Ovary (tissue), 9 donors: ENCODE data around the gene NSFL1C. TPM values are rescaled to one million over a fixed set of nuclear protein-coding genes. Genes with fewer than 3 reads are reported as not detected.

Source experiments
- DNase-seq, 5 donors: peaks; one replicate each; pipeline ENCODE4 v3.0.0-alpha.2; 2019 to 2020
- H3K27ac ChIP-seq, 2 donors: fragments of 200-600 bp; one replicate each; pipeline versions ENCODE4 v1.5.1 to v1.8.0; 2019 to 2022
- H3K27me3 ChIP-seq: fragments of 200-600 bp; one replicate; pipeline ENCODE4 v1.8.0; 2022
- H3K36me3 ChIP-seq: fragments of 200-600 bp; sonication (generic); one replicate; pipeline ENCODE4 v1.5.1; 2019
- H3K4me1 ChIP-seq: one replicate; pipeline ENCODE4 v1.8.1; 2013; ENCODE audit warnings: mild to moderate bottlenecking, moderate library complexity; ENCODE audit not compliant: insufficient read depth
- H3K4me3 ChIP-seq: fragments of 200-600 bp; sonication (generic); one replicate; pipeline ENCODE4 v1.5.1; 2017
- H3K9me3 ChIP-seq, 2 donors: fragments of 200-600 bp in 1 of 2; sonication (generic) in 1 of 2; one replicate each; pipeline versions ENCODE4 v1.5.1 to v1.8.1; 2013 to 2019; ENCODE audit warnings: mild to moderate bottlenecking in 1 of 2, moderate library complexity in 1 of 2
- EP300 ChIP-seq: sonication (generic); formaldehyde crosslinking; IDR thresholded peaks from one replicate; pipeline ENCODE4 v1.6.1; 2017; ENCODE audit warnings: antibody characterized with exemption
- POLR2A ChIP-seq: fragments of 450-650 bp; IDR thresholded peaks from one replicate; pipeline ENCODE4 v1.6.1; 2017; ENCODE audit warnings: antibody characterized with exemption, mild to moderate bottlenecking, moderate library complexity
- WGBS, 3 donors: extraction: QIAGEN DNeasy Blood & Tissue Kit in 1 of 3; methylation state at CpG; one replicate each; pipeline versions ENCODE4 v1.1.5 to v1.1.7; 2013 to 2017; 5-methylcytosine and 5-hydroxymethylcytosine counted together
- intact Hi-C, 4 donors: fragments of 100-400 bp; cut with DNase I; formaldehyde crosslinking; loops; one replicate each; pipeline versions ENCODE4 v1.11.0 to v1.15.1; 2022 to 2023
- polyA plus RNA-seq, 2 donors: library from polyadenylated mRNA; stranded (reverse); fragments of 200-250 nt in 1 of 2; fragments of 350-450 nt in 1 of 2; fragmentation: Illumina TruSeq in 1 of 2; extraction: RNeasy Lipid Tissue Mini Kit (QIAGEN cat#74804) in 1 of 2; gene quantifications; one replicate each; pipeline ENCODE4 v1.2.3, GENCODE V29; 2013 to 2014
- total RNA-seq, 7 donors: library from RNA; depleted of rRNA in 2 of 7; stranded (reverse); fragments of >200 nt in 2 of 7; fragmentation: NEBNext Ultra II Directional in 3 of 7; extraction: Animal tissue kit (Norgen Biotek cat#: 25700) in 3 of 7; gene quantifications; one replicate each; pipeline versions ENCODE4 v1.1.0 to v1.2.4, GENCODE V29; 2016 to 2023
- TF ChIP-seq, protein P1 (sequence below), 3 donors: fragments of 450-650 bp in 2 of 3; fragments of 200-600 bp in 1 of 3; IDR thresholded peaks; one replicate each; pipeline versions ENCODE4 v1.5.1 to v1.8.0; 2016 to 2022; ENCODE audit warnings: antibody characterized with exemption in 3 of 3, mild to moderate bottlenecking in 1 of 3
- donor health status: DM: no; HTN: no; CAD: no; lungs with moderate emphysema.
- donor health status: DM: no; HTN: no; CAD: no.
- donor health status: Bipolar disorder and iron deficiency.
- donor health status: DM: yes; HTN: yes; CAD: no.
- donor health status: DM: no; HTN: no; CAD: no.
- donor health status: DM: yes; HTN: yes; CAD: no.

The NSFL1C gene
- total and polyA plus RNA-seq, 9 donors: 23.4 to 105 (median 63.2) TPM

DNA sequence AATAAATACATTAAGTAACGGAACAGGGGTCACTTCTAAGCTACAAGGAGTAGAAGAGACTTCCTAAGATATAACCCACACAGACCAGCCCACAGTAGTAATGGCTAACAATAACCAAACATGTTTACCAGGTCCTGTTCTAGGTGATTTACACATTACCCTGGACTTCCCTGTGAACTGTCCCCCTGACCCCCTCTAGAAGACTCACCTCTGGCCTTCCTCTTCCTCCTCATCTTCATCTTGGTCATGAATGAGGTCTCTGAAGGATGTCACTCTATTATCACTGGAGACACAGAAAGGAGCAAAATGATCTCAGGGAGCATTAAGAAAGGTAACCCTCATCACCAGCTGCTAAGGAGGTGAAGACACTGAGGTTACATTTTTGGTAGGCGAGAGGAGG, 8.7 kb downstream of the NSFL1C start:
- TF ChIP-seq, protein P1, sequence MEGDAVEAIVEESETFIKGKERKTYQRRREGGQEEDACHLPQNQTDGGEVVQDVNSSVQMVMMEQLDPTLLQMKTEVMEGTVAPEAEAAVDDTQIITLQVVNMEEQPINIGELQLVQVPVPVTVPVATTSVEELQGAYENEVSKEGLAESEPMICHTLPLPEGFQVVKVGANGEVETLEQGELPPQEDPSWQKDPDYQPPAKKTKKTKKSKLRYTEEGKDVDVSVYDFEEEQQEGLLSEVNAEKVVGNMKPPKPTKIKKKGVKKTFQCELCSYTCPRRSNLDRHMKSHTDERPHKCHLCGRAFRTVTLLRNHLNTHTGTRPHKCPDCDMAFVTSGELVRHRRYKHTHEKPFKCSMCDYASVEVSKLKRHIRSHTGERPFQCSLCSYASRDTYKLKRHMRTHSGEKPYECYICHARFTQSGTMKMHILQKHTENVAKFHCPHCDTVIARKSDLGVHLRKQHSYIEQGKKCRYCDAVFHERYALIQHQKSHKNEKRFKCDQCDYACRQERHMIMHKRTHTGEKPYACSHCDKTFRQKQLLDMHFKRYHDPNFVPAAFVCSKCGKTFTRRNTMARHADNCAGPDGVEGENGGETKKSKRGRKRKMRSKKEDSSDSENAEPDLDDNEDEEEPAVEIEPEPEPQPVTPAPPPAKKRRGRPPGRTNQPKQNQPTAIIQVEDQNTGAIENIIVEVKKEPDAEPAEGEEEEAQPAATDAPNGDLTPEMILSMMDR (IDR thresholded peaks at IDR 0.05): no peak
- TF ChIP-seq EP300 (no peak), POLR2A (no peak)
- no peak for DNase-seq
- intact Hi-C loops: no loop called here
- Histone ChIP-seq H3K9me3 (peaks cover 0 to 3% of the 10 kb centered on the region in 2 donors), H3K4me3 (no peak overlapping the region), H3K27me3 (no peaks in the 10 kb centered on the region), H3K36me3 (no peaks in the 10 kb centered on the region), H3K4me1 (no peaks in the 10 kb centered on the region), H3K27ac (no peak overlapping the region)
- 94 to 99% (median 97%) methylated on average over 2 of the region's 2 CpGs for WGBS, 3 donors

GRCh38 chr20:1456300-1456699, 10.3 kb downstream of the NSFL1C start:
- no peaks in the 10 kb centered on the region for H3K4me1 ChIP-seq
- intact Hi-C loops: no loop called here
- H3K27me3 ChIP-seq: no peaks in the 10 kb centered on the region
- WGBS, 3 donors: 15 to 33% (median 27%) methylated on average over 5 of the region's 5 CpGs
- no peak for DNase-seq
- H3K27ac ChIP-seq: no peak overlapping the region
- H3K9me3 ChIP-seq: peaks cover 0 to 17% of the 10 kb centered on the region in 2 donors
- TF ChIP-seq POLR2A: no peak
- TF ChIP-seq EP300: no peak
- TF ChIP-seq, protein P1 (IDR thresholded peaks at IDR 0.05): no peak
- no peak overlapping the region for H3K4me3 ChIP-seq
- H3K36me3 ChIP-seq: no peaks in the 10 kb centered on the region

- TF ChIP-seq EP300 (no peak), POLR2A (no peak)
- TF ChIP-seq, protein P1 (IDR thresholded peaks at IDR 0.05): no peak
- intact Hi-C loops: no loop called here
- Histone ChIP-seq H3K4me1 (no peaks in the 10 kb centered on the region), H3K9me3 (peaks cover 0 to 22% of the 10 kb centered on the region in 2 donors), H3K27ac (no peak overlapping the region), H3K36me3 (no peaks in the 10 kb centered on the region), H3K27me3 (no peaks in the 10 kb centered on the region), H3K4me3 (no peak overlapping the region)
- no peak for DNase-seq
These were observed 15.6 kb downstream of the NSFL1C start for GRCh38 chr20:1450926-1451491.

DNA sequence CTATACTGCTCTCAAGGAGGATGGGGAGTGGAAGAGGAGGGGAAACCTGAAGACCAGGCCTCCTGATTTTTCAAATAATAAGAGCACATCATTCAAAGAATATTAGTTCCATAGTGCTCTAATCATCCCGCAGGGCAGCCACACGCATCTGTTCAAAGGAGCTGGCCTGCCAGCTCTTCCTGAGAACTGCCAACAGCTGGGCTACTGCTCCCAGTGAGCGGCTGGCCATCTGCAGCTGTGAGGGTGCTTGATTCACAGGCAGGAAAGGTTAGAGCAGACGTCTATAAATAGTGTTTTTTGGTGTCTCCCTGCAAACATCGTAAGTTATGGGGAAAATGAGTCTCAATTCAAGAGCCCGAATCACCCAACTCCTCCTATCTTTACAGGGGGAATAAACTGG, 17.3 kb downstream of the NSFL1C start:
- H3K36me3 ChIP-seq: no peaks in the 10 kb centered on the region
- 91 to 96% (median 92%) methylated on average over 6 of the region's 6 CpGs for WGBS, 3 donors
- H3K4me1 ChIP-seq: no peaks in the 10 kb centered on the region
- intact Hi-C loops: no loop called here
- no peak overlapping the region for H3K27ac ChIP-seq
- TF ChIP-seq EP300 (no peak), POLR2A (no peak)
- TF ChIP-seq, protein P1 (IDR thresholded peaks at IDR 0.05): no peak
- no peaks in the 10 kb centered on the region for H3K27me3 ChIP-seq
- H3K4me3 ChIP-seq: no peak overlapping the region
- peaks cover 0 to 22% of the 10 kb centered on the region in 2 donors for H3K9me3 ChIP-seq
- no peak for DNase-seq
